Stimulated activated naive CD4-positive, alpha-beta T cell treated with Interleukin-2 at 50 U/mL for 16 hours (primary cell): Measurements from ENCODE around the gene GPC6.

Experiments
- DNase-seq: peaks from one replicate; lab custom pipeline; 2025; lab: John Stamatoyannopoulos, UW

Gene GPC6

GRCh38 chr13:93377196-93377595 lies 150.6 kb downstream of the GPC6 start:
- DNase-seq, result no peak

DNA sequence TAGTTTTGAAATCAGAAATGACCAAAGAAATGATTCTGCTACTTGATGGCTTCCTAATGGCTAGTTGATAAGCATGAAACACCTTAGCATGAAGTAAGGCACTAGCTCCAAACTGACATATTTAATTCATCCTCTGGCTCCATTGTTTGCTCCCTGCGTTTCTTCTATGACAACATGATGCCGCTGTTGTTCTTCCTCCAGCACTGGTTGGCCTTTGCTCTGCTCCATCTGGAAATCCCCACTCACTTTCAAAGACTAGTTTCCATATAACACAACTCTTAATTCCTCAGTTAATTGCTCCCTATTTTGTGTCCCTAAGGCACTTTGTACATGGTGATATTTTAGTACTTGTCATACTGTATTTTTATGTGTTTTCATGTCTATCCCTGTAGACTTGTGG lies 151.6 kb downstream of the GPC6 start:
- no peak for DNase-seq

GRCh38 chr13:93386116-93386515 lies 159.5 kb downstream of the GPC6 start:
- no peak for DNase-seq

DNA sequence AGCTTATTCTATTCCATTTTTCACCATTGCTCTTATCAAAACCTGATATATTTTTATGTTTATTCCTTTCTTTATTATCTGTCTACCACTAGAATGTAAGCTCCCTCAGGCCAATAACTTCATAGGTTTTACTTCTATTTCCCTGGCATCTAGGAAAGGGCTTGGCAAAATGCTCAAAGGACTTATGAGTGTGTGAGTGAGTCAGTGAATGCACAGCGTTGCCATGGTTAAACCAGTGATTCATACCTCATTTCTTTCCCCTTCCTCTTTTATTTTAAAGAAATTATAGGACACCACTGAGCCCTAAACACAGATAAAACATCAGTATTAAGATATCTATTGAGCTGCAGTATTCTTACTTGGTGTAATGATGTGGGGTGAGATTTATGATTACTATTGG lies 162.1 kb downstream of the GPC6 start:
- DNase-seq, result no peak

DNA sequence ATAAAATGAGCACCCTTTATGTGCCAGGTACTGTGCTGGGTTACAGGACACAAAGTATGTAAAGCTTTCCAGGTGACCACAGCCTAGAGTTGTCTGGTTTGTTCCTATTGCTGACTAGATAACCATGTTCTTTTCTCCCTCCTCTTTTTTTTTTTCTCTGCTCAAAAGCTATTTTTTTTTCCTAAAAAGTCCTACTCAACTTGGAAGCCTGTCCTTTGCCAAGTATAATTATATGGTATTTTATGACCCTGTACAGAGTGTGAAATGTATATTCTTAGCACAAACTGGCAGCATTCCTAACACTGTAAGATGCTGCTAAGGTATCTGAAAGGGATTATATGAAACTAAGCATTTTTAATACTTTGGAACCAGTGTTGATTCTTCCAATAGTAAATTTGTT lies 171.0 kb downstream of the GPC6 start:
- no peak for DNase-seq

DNA sequence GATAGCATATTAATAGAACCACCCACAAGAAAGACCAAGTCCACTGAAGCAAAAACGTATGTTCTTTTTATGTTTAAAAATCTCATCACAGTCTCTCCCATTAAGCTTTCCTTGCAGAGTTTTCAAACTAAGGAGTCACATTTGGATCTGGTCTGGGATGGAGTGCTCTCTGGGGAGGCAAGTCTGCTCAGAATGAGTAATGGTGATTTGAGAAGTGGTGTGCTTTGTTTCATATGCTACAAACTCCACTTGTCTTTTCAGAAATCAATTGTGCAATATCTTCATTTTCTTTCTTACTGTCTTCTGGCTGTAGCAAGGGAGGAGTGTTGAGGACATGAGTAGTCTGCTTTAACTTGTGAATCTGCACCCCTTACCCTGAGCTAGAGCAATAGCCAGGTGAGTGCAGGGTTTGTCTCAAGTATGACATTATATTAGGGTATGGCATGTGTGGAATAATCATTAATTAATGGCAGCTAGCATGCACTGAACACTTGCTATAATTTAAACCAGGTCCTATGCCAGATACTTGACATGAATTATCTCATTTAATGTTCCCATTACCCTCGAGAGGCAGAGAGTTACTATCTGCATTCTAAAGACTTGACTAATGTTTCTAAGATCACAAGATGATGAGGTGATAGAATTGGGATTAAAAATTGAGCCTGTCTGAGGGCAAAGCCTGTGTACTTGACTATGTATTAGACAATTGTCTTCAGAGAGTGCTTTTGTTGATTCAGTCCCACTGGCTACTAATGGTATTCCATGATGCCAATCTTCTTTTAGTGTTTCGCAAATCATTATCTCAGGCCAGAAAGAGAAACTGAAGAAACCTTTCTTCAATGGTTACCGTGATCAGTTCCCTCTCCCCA lies 171.8 kb downstream of the GPC6 start:
- DNase-seq, result no peak

DNA sequence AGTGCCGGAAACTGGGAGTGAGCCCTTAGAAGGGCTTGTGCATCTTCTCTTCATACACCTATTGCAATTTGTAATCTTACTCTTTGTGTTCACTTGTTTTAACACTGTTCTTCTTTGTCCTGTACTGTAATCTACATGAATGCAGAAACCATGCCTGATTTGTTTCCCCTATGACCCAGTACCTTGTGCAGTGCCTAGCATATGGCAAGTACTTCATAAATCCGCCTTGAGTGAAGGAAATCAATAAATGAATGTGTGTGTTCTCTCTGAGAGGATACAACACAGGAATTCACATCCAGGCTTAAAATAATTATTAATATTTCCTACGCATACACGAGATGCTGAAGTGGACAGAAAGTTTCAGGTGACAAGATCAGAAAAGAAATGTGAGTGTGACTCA lies 172.6 kb downstream of the GPC6 start:
- no peak for DNase-seq

DNA sequence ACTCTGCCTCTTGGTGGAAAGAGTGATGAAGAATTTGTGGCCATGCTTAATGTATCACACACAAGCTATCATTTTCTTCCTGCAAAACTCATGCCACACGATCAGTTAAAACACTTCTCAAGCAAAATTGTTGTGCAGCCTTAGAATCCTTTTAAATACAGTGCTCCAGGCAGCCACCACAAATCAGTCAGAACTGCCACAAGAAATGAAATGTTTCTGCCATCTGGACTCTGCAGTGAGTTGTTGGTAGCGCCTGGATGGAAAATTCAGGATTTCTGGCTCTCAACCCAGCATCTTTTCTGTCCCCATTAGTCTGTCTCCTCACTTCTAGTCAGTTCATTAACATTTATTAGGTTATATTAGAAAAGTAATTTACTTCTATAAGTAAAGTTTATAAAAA lies 179.5 kb downstream of the GPC6 start:
- DNase-seq, result no peak

DNA sequence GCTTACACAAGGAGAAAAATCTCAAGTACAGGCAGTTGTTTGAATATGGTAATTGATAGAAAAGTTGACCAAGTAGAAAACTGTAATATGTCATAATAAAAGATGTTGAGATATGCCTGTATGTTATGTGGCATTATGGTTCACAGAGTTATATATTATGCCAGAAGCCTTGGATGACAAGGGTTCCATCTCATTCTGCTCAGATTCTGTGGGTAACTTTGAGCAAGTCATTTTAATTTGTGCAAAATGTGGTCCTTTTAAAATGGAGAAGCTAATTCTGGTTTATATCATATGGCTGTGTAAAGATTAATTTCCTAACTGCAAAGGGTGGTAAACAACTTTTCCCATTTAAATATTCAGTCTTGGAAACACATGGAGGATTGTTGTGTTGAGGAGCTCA lies 180.9 kb downstream of the GPC6 start:
- DNase-seq, result no peak

DNA sequence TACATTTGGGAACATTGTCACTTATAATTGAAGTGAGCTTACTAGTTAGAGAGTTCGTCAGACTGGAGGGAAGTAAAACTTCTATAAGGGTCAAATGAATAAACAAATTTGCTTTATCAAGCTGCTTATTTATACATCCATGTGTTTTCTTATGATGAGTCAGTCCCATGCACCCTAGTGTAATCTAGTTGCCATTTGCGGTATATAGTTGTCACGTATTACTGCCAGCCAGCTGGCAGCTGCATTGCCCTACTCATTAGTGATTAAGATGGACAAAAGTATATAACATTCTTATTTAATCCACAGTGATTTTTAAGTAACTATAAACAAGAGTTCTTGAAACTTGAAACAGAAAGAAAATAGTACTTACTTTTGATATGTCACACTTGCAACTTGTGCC lies 182.4 kb downstream of the GPC6 start:
- no peak for DNase-seq

- no peak for DNase-seq
These were observed 183.2 kb downstream of the GPC6 start for GRCh38 chr13:93409816-93410215.

DNA sequence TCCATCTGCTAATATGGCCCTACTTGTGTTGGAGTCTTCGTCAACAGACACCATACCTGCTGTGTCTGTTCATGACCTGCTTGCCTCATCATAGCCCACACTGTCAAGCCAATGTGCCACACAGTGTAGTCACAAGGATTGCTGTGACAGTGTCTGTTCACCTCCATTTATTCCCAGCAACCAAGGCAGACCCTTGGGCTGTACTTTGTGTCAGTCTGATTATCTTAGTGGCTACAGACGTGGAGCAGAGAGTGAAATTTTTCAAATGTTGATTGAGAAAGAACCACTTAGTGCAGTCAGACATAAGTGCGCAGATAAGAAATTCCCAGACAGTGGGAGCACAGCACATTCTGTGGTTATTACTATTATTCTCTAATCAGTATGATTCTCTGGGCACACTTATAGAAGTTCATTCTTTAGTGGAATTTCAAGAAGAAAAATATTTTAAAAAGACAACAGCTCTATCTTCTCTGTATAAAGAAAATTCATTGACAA lies 184.6 kb downstream of the GPC6 start:
- DNase-seq, result no peak

- no peak for DNase-seq
These were observed 186.1 kb downstream of the GPC6 start for GRCh38 chr13:93412676-93413075.

DNA sequence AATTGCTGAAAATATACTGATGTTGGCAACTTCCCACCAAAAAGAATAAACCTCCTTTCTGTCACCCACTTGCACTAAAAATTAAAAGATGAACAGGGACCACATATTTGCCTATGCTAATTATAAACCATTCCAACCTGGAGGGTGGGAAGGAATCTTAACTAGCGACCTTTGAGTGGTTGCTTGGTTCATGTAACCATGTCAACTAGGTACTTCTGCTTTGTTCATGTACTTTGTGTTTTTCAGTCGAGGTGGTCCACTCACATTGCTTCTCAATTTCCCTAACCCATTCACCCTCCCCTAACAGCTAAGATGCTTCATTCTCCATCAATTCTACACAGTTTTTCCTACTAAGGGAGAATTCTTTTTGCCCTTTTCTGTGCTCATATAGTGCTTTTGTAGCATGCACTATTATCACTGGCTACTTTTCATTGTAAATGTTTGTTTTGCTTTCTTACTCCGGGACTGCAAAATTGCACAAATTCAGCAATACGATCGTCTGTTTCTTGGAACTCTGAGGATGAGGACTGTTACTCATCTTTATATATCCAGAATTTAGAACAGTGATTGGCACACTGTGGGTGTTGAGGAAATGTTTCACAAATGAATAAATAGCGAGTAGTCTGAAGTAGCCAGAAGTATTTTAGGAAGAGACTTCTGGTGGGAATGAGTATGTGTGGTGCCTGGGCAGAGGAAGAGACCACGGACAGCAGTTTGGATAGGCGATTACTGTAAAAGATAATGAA lies 187.5 kb downstream of the GPC6 start:
- DNase-seq, result no peak

DNA sequence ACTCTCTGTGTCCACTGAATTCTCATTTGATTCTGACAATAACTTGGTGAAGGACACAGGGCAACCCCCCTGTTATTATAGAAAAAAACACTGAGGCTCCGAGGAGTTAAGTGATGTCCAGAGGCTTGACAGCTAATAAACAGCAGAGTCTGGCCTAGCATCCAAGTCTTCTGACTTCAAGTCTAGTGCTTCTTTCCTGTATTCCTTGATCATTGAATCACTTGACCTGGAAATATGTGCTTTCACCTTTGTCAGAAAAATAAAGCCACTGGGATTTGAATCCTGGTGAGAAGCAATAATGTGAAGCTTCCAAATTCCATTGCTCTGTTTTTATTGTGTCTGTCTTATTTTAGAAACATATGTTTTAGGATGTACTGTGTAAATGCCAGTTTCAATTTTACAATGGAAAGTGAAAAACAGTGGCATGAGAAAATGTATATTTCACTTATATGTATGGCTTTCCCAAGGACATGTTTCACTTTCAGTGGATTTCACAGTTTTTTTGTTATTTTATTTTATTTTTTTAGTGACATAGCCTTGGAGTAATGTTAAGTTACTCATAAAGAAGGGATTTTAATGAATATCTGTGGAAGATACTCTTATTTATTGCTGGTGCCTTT lies 190.2 kb downstream of the GPC6 start:
- no peak for DNase-seq

- no peak for DNase-seq
These were observed 191.8 kb downstream of the GPC6 start for GRCh38 chr13:93418398-93418797.

DNA sequence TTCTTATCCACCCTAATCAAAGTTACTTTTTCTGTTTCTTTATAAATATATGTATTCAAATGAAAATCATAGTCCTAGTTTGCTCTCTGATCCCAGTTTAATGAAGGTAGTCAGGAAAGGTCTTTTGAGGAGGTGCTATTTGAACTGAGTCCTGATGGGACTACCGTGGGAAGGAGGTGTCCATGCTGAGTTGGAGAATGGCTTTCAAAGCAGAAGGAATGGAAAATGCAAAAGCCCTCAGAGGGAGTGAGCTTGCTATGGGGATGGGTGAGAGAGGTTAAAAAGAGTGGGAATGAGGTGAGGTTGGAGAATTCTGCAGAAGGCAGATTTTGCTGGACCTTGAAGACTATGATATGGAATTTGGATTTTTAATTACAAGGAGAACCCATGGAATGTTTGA lies 193.6 kb downstream of the GPC6 start:
- DNase-seq, result no peak

DNA sequence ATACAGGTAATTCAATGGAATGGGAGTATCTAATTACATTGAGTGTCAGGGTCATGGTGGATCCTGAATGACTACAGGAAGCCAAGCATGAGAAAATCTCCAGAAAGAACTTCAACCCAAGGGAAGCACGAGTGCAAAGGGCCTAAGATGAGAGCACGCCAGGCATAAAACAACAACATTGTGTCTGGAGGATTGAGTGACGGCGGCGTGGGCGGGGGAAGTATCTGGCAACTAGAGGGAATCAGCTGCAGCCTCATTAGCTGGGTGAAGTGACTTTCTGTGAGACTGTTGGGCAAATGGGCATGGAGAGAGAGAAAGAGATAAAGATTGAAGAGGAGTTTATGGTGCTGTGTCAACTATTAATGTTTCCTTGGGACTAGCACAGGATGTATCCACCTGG lies 194.3 kb downstream of the GPC6 start:
- no peak for DNase-seq

- no peak for DNase-seq
These were observed 196.5 kb downstream of the GPC6 start for GRCh38 chr13:93422980-93423543.

- DNase-seq, result no peak
These were observed 198.8 kb downstream of the GPC6 start for GRCh38 chr13:93425411-93425810.

DNA sequence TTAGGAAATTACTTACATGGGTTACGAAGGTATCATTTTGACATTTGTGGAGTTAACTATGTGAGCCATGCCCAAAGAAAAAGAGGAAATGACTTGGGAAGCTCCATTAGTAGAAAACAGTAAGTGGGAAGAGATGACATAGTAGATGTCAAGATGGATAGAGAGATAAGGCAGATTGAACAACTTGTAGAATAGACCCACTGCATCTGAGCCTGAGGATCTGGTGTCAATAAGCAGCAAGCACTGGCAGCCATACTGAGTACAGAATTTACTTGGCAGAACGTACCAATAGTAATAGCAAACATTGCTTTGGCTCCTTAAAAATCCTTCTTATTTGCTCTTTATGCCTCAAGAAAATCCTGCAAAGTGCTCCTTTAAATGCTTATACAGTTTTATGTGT lies 203.8 kb downstream of the GPC6 start:
- no peak for DNase-seq

GRCh38 chr13:93435651-93436050 lies 209.0 kb downstream of the GPC6 start:
- no peak for DNase-seq

DNA sequence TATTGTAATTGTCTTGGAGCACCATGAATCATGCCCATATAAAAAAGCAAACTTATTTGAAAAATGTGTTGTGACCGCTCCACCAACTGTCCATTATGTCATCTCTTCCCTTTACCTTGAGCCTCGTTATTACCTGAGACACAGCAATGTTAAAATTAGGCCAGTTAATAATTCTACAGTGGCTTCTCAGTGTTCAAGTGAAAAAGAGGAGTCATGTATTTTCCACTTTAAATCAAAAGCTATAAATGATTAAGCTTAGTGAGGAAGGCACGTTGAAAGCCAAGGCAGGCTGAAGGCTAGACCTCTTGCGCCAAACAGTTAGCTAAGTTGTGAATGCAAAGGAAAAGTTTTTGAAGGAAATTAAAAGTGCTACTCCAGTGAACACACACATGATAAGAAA lies 210.5 kb downstream of the GPC6 start:
- no peak for DNase-seq
